HEK293 (cell line): ENCODE results near the gene MDFIC2.

Source experiments
- CTCF ChIA-PET: fragments of 350-600 bp; formaldehyde crosslinking; extraction: SDS; loops from one replicate; lab custom pipeline; 2021; ENCODE audit warnings: antibody characterized with exemption; lab: Yijun Ruan, JAX
- POLR2A ChIA-PET: fragments of 300-600 bp; formaldehyde crosslinking; extraction: SDS; loops from one replicate; lab custom pipeline; 2020; ENCODE audit warnings: antibody characterized with exemption, inconsistent platforms; lab: Yijun Ruan, JAX
- H3K27ac ChIP-seq: fragments of 200-500 bp; sonication (Bioruptor generic); 2 replicates; pipeline ENCODE4 v1.5.1; 2014; ENCODE audit warnings: low read depth, low read length, control low read depth, inconsistent platforms; ENCODE audit errors: extremely low read depth
- H3K36me3 ChIP-seq, 2 experiments: fragments of 200-500 bp in 1 of 2; sonication (Bioruptor generic) in 1 of 2; 1 replicate in 1 of 2; 2 replicates in 1 of 2; pipeline ENCODE4 v1.5.1; 2014 to 2017; ENCODE audit warnings: inconsistent platforms in 2 of 2, low read length in 2 of 2; ENCODE audit not compliant: control insufficient read depth in 2 of 2, insufficient read depth in 1 of 2
- H3K4me1 ChIP-seq: fragments of 200-500 bp; sonication (Bioruptor generic); 2 replicates; pipeline ENCODE4 v1.5.1; 2014; ENCODE audit warnings: mild to moderate bottlenecking, low read length, inconsistent platforms; ENCODE audit not compliant: control insufficient read depth, insufficient read depth
- H3K4me3 ChIP-seq: 2 replicates; pipeline ENCODE4 v1.5.1; 2011; ENCODE audit warnings: low read depth, mild to moderate bottlenecking, control low read depth, low read length, moderate library complexity
- H3K9me3 ChIP-seq: fragments of 200-500 bp; sonication (Bioruptor generic); 2 replicates; pipeline ENCODE4 v1.5.1; 2014; ENCODE audit warnings: low read depth, low read length, inconsistent platforms; ENCODE audit not compliant: control insufficient read depth, insufficient read depth
- GLIS2 ChIP-seq: fragments of 450-650 bp; formaldehyde crosslinking; IDR thresholded peaks from 2 replicates; pipeline ENCODE4 v1.5.1; 2016; ENCODE audit warnings: missing biosample characterization, missing genetic modification characterization
- KLF10 ChIP-seq: fragments of 450-650 bp; IDR thresholded peaks from 2 replicates; pipeline ENCODE4 v1.5.1; 2018; ENCODE audit warnings: missing biosample characterization, mild to moderate bottlenecking, missing genetic modification characterization
- SCRT1 ChIP-seq: fragments of 450-650 bp; formaldehyde crosslinking; IDR thresholded peaks from 2 replicates; pipeline ENCODE4 v1.5.1; 2016; ENCODE audit warnings: missing biosample characterization, missing genetic modification characterization, borderline replicate concordance
- ZBTB20 ChIP-seq: fragments of 450-650 bp; formaldehyde crosslinking; IDR thresholded peaks from 2 replicates; pipeline ENCODE4 v1.5.1; 2016; ENCODE audit warnings: missing biosample characterization, missing genetic modification characterization
- ZBTB21 ChIP-seq: fragments of 450-650 bp; formaldehyde crosslinking; IDR thresholded peaks from 2 replicates; pipeline ENCODE4 v1.5.1; 2017; ENCODE audit warnings: missing biosample characterization, missing genetic modification characterization
- ZFP37 ChIP-seq: fragments of 450-650 bp; formaldehyde crosslinking; IDR thresholded peaks from 2 replicates; pipeline ENCODE4 v1.5.1; 2016; ENCODE audit warnings: missing biosample characterization, missing genetic modification characterization
- ZNF114 ChIP-seq: fragments of 450-650 bp; formaldehyde crosslinking; IDR thresholded peaks from 2 replicates; pipeline ENCODE4 v1.5.0; 2017; ENCODE audit warnings: missing biosample characterization, missing genetic modification characterization
- ZNF157 ChIP-seq: fragments of 450-650 bp; formaldehyde crosslinking; IDR thresholded peaks from 2 replicates; pipeline ENCODE4 v1.5.1; 2016; ENCODE audit warnings: missing biosample characterization, missing genetic modification characterization
- ZNF16 ChIP-seq: fragments of 450-650 bp; formaldehyde crosslinking; IDR thresholded peaks from 2 replicates; pipeline ENCODE4 v1.5.1; 2016; ENCODE audit warnings: low read depth, missing biosample characterization, missing genetic modification characterization
- ZNF169 ChIP-seq: fragments of 450-650 bp; formaldehyde crosslinking; IDR thresholded peaks from 2 replicates; pipeline ENCODE4 v1.5.1; 2016; ENCODE audit warnings: missing biosample characterization, missing genetic modification characterization
- ZNF19 ChIP-seq: fragments of 450-650 bp; formaldehyde crosslinking; IDR thresholded peaks from 2 replicates; pipeline ENCODE4; 2016; ENCODE audit warnings: missing biosample characterization, missing genetic modification characterization, low read depth
- ZNF2 ChIP-seq: fragments of 450-650 bp; formaldehyde crosslinking; IDR thresholded peaks from 2 replicates; pipeline ENCODE4 v1.5.1; 2016; ENCODE audit warnings: missing biosample characterization, missing genetic modification characterization
- ZNF214 ChIP-seq: fragments of 450-650 bp; formaldehyde crosslinking; IDR thresholded peaks from 2 replicates; pipeline ENCODE4 v1.5.1; 2017; ENCODE audit warnings: missing biosample characterization, mild to moderate bottlenecking, missing genetic modification characterization, borderline replicate concordance
- ZNF223 ChIP-seq: fragments of 450-650 bp; formaldehyde crosslinking; IDR thresholded peaks from 2 replicates; pipeline ENCODE4 v1.5.1; 2016; ENCODE audit warnings: missing biosample characterization, missing genetic modification characterization
- ZNF366 ChIP-seq: fragments of 450-650 bp; formaldehyde crosslinking; conservative IDR thresholded peaks from 2 replicates; pipeline ENCODE4 v1.5.1; 2016; ENCODE audit warnings: missing biosample characterization, missing genetic modification characterization
- ZNF416 ChIP-seq: fragments of 450-650 bp; formaldehyde crosslinking; IDR thresholded peaks from 2 replicates; pipeline ENCODE4 v1.5.1; 2016; ENCODE audit warnings: missing biosample characterization, missing genetic modification characterization
- ZNF510 ChIP-seq: fragments of 450-650 bp; formaldehyde crosslinking; IDR thresholded peaks from 2 replicates; pipeline ENCODE4 v1.5.1; 2018; ENCODE audit warnings: mild to moderate bottlenecking, missing genetic modification characterization, missing biosample characterization; ENCODE audit not compliant: insufficient replicate concordance
- ZNF561 ChIP-seq: fragments of 450-650 bp; IDR thresholded peaks from 2 replicates; pipeline ENCODE4 v1.5.1; 2018; ENCODE audit warnings: missing biosample characterization, missing genetic modification characterization, borderline replicate concordance
- ZNF571 ChIP-seq: fragments of 450-650 bp; formaldehyde crosslinking; IDR thresholded peaks from 2 replicates; pipeline ENCODE4 v1.5.0; 2017; ENCODE audit warnings: missing biosample characterization, missing genetic modification characterization
- ZNF580 ChIP-seq: fragments of 450-650 bp; formaldehyde crosslinking; IDR thresholded peaks from 2 replicates; pipeline ENCODE4 v1.5.1; 2016; ENCODE audit warnings: missing biosample characterization, missing genetic modification characterization
- ZNF626 ChIP-seq: fragments of 450-650 bp; sonication (Bioruptor Pico); formaldehyde crosslinking; IDR thresholded peaks from 2 replicates; pipeline ENCODE4 v1.5.1; 2018; ENCODE audit warnings: missing biosample characterization, missing genetic modification characterization, inconsistent platforms
- ZNF837 ChIP-seq: fragments of 450-650 bp; formaldehyde crosslinking; IDR thresholded peaks from 2 replicates; pipeline ENCODE4 v1.5.1; 2016; ENCODE audit warnings: missing biosample characterization, missing genetic modification characterization
- ZSCAN16 ChIP-seq: fragments of 450-650 bp; formaldehyde crosslinking; IDR thresholded peaks from 2 replicates; pipeline ENCODE4 v1.5.1; 2016; ENCODE audit warnings: missing biosample characterization, missing genetic modification characterization
- TF ChIP-seq, protein P1 (sequence below): fragments of 450-650 bp; formaldehyde crosslinking; IDR thresholded peaks from 2 replicates; pipeline ENCODE4 v1.5.1; 2016; ENCODE audit warnings: missing biosample characterization, missing genetic modification characterization
- TF ChIP-seq, protein P2 (sequence below): fragments of 450-650 bp; formaldehyde crosslinking; IDR thresholded peaks from 2 replicates; pipeline ENCODE4 v1.5.1; 2017; ENCODE audit warnings: missing biosample characterization, missing genetic modification characterization
- TF ChIP-seq, protein P3 (sequence below): fragments of 450-650 bp; formaldehyde crosslinking; IDR thresholded peaks from 2 replicates; pipeline ENCODE4 v1.5.1; 2016; ENCODE audit warnings: missing biosample characterization, missing genetic modification characterization
- TF ChIP-seq, protein P4 (sequence below): fragments of 450-650 bp; formaldehyde crosslinking; IDR thresholded peaks from 2 replicates; pipeline ENCODE4 v1.5.1; 2016; ENCODE audit warnings: missing biosample characterization, missing genetic modification characterization

MDFIC2 gene

GRCh38 chr3:70261283-70261682 lies 51.2 kb downstream of the MDFIC2 start:
- no peak overlapping the region for H3K27ac ChIP-seq
- TF ChIP-seq KLF10 (tag by site-specific recombination) (no peak), ZNF510 (tag by site-specific recombination) (no peak), ZNF157 (no peak), ZNF114 (tag by site-specific recombination) (no peak)
- TF ChIP-seq, all 188 proteins: peak for 0
- Histone ChIP-seq H3K4me3 (no peak overlapping the region), H3K36me3 (no peaks in the 10 kb centered on the region), H3K9me3 (no peaks in the 10 kb centered on the region), H3K4me1 (no peaks in the 10 kb centered on the region)
- ChIA-PET CTCF (no interaction called here), POLR2A (no interaction called here)

DNA sequence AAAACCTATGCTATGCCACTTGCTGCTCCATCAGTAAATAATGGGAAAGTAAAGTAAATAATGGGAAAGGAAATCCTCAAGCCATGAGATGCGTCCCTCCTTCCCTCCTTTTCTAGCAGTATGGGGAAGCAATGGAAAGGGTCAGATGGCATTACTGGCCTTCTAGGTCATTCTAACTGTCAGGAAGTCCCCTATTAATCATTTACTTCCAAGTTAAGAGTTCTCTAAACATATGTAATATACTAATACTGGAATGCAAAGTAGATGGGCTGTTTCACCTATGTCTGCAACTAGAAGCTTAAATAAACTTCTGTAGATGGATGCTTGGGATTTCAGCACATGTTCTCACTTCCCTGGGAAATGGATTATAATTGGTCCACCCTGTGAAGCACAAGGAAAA lies 55.9 kb downstream of the MDFIC2 start:
- CTCF ChIA-PET: no interaction called here
- Histone ChIP-seq H3K4me3 (no peak overlapping the region), H3K9me3 (no peaks in the 10 kb centered on the region)
- POLR2A ChIA-PET: no interaction called here
- no peak for TF ChIP-seq ZNF580 (tag by site-specific recombination)
- TF ChIP-seq, protein P1, sequence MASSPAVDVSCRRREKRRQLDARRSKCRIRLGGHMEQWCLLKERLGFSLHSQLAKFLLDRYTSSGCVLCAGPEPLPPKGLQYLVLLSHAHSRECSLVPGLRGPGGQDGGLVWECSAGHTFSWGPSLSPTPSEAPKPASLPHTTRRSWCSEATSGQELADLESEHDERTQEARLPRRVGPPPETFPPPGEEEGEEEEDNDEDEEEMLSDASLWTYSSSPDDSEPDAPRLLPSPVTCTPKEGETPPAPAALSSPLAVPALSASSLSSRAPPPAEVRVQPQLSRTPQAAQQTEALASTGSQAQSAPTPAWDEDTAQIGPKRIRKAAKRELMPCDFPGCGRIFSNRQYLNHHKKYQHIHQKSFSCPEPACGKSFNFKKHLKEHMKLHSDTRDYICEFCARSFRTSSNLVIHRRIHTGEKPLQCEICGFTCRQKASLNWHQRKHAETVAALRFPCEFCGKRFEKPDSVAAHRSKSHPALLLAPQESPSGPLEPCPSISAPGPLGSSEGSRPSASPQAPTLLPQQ (tag by site-specific recombination): no peak
- no peak for TF ChIP-seq ZNF571 (tag by site-specific recombination)
- no peak for TF ChIP-seq ZNF19
- TF ChIP-seq SCRT1 (tag by site-specific recombination): no peak
- no peak for TF ChIP-seq ZNF366 (tag by site-specific recombination)
- no peak for TF ChIP-seq ZNF626 (tag by site-specific recombination)
- TF ChIP-seq, protein P2, sequence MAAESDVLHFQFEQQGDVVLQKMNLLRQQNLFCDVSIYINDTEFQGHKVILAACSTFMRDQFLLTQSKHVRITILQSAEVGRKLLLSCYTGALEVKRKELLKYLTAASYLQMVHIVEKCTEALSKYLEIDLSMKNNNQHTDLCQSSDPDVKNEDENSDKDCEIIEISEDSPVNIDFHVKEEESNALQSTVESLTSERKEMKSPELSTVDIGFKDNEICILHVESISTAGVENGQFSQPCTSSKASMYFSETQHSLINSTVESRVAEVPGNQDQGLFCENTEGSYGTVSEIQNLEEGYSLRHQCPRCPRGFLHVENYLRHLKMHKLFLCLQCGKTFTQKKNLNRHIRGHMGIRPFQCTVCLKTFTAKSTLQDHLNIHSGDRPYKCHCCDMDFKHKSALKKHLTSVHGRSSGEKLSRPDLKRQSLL: no peak
- TF ChIP-seq, protein P3, sequence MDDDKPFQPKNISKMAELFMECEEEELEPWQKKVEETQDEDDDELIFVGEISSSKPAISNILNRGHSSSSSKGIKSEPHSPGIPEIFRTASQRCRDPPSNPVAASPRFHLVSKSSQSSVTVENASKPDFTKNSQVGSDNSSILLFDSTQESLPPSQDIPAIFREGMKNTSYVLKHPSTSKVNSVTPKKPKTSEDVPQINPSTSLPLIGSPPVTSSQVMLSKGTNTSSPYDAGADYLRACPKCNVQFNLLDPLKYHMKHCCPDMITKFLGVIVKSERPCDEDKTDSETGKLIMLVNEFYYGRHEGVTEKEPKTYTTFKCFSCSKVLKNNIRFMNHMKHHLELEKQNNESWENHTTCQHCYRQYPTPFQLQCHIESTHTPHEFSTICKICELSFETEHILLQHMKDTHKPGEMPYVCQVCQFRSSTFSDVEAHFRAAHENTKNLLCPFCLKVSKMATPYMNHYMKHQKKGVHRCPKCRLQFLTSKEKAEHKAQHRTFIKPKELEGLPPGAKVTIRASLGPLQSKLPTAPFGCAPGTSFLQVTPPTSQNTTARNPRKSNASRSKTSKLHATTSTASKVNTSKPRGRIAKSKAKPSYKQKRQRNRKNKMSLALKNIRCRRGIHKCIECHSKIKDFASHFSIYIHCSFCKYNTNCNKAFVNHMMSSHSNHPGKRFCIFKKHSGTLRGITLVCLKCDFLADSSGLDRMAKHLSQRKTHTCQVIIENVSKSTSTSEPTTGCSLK (tag by site-specific recombination): no peak
- TF ChIP-seq, all 188 proteins: peak for 0
- Histone ChIP-seq H3K4me1 (no peaks in the 10 kb centered on the region), H3K27ac (no peak overlapping the region), H3K36me3 (no peaks in the 10 kb centered on the region)

GRCh38 chr3:70250492-70250891 lies 61.9 kb downstream of the MDFIC2 start:
- no peaks in the 10 kb centered on the region for H3K4me1 ChIP-seq
- H3K4me3 ChIP-seq: no peak overlapping the region
- POLR2A ChIA-PET: no interaction called here
- H3K9me3 ChIP-seq: no peaks in the 10 kb centered on the region
- H3K27ac ChIP-seq: no peak overlapping the region
- CTCF ChIA-PET: interaction anchor here (0.7 kb wide), 1 partner anchor 9 kb away, joined by 3 read pairs; no protein-coding TSS in a partner anchor
- H3K36me3 ChIP-seq: no peaks in the 10 kb centered on the region
- TF ChIP-seq ZNF561 (no peak), ZNF214 (tag by site-specific recombination) (no peak), GLIS2 (tag by site-specific recombination) (no peak), ZFP37 (tag by site-specific recombination) (no peak), ZNF416 (tag by site-specific recombination) (no peak), ZBTB21 (tag by site-specific recombination) (no peak), ZNF2 (tag by site-specific recombination) (no peak), ZBTB20 (tag by site-specific recombination) (no peak), ZNF223 (tag by site-specific recombination) (no peak), ZNF837 (tag by site-specific recombination) (no peak), ZNF169 (no peak), ZSCAN16 (tag by site-specific recombination) (no peak), ZNF16 (tag by site-specific recombination) (no peak)
- TF ChIP-seq, protein P4, sequence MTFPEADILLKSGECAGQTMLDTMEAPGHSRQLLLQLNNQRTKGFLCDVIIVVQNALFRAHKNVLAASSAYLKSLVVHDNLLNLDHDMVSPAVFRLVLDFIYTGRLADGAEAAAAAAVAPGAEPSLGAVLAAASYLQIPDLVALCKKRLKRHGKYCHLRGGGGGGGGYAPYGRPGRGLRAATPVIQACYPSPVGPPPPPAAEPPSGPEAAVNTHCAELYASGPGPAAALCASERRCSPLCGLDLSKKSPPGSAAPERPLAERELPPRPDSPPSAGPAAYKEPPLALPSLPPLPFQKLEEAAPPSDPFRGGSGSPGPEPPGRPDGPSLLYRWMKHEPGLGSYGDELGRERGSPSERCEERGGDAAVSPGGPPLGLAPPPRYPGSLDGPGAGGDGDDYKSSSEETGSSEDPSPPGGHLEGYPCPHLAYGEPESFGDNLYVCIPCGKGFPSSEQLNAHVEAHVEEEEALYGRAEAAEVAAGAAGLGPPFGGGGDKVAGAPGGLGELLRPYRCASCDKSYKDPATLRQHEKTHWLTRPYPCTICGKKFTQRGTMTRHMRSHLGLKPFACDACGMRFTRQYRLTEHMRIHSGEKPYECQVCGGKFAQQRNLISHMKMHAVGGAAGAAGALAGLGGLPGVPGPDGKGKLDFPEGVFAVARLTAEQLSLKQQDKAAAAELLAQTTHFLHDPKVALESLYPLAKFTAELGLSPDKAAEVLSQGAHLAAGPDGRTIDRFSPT: no peak
